Natural killer cell (primary cell): ENCODE results near the gene PDHX. TPM values are rescaled to one million over a fixed set of nuclear protein-coding genes. Genes with fewer than 3 reads are reported as not detected.

Source experiments
- ATAC-seq, 3 donors: fragments of 150-1000 bp in 2 of 3; fragments of 200-7000 bp in 1 of 3; cut with Tn5 transposase; 1 replicate in 1 of 3; 2 replicates in 2 of 3; pipeline ENCODE4 v1.10.0; 2021; ENCODE audit warnings: mild to moderate bottlenecking in 2 of 3, moderate library complexity in 2 of 3
- DNase-seq, 2 donors: peaks; one replicate each; pipeline versions ENCODE4 v3.0.0 to v3.0.0-alpha.2; 2013 to 2021; ENCODE audit warnings: mixed read lengths in 1 of 2
- H3K27ac ChIP-seq: one replicate; pipeline ENCODE4 v1.5.1; 2013; ENCODE audit warnings: mild to moderate bottlenecking, low read length
- H3K27me3 ChIP-seq: one replicate; pipeline ENCODE4 v1.6.1; 2013; ENCODE audit warnings: low read length; ENCODE audit not compliant: control insufficient read depth, insufficient read depth
- H3K36me3 ChIP-seq: one replicate; pipeline ENCODE4 v1.6.1; 2013; ENCODE audit warnings: low read length; ENCODE audit not compliant: control insufficient read depth, insufficient read depth
- H3K4me1 ChIP-seq: one replicate; pipeline ENCODE4 v1.6.1; 2013; ENCODE audit warnings: low read length; ENCODE audit not compliant: control insufficient read depth, insufficient read depth
- H3K4me3 ChIP-seq: one replicate; pipeline ENCODE4 v1.5.1; 2013; ENCODE audit warnings: low read length
- H3K9me3 ChIP-seq: one replicate; pipeline ENCODE4 v1.6.1; 2013; ENCODE audit warnings: low read length; ENCODE audit not compliant: control insufficient read depth, insufficient read depth
- H3K27ac Mint-ChIP-seq, 2 donors: one replicate each; pipeline ENCODE4 v1.8.0; 2022; ENCODE audit warnings: mild to moderate bottlenecking in 2 of 2, mixed read lengths in 2 of 2, moderate library complexity in 1 of 2
- H3K27me3 Mint-ChIP-seq, 2 donors: one replicate each; pipeline ENCODE4 v1.8.0; 2022; ENCODE audit warnings: low read depth in 2 of 2, mixed read lengths in 2 of 2
- H3K36me3 Mint-ChIP-seq: one replicate; pipeline ENCODE4 v1.8.0; 2022; ENCODE audit warnings: mixed read lengths
- H3K4me1 Mint-ChIP-seq, 2 donors: one replicate each; pipeline ENCODE4 v1.8.0; 2022; ENCODE audit warnings: mixed read lengths in 2 of 2
- H3K4me3 Mint-ChIP-seq: one replicate; pipeline ENCODE4 v1.8.0; 2022; ENCODE audit warnings: mild to moderate bottlenecking, moderate library complexity, mixed read lengths
- H3K9me3 Mint-ChIP-seq, 2 donors: one replicate each; pipeline ENCODE4 v1.8.0; 2022; ENCODE audit warnings: mixed read lengths in 2 of 2
- WGBS: methylation state at CpG from one replicate; pipeline ENCODE4 v1.1.7; 2013; ENCODE audit warnings: missing lambda C conversion rate; ENCODE audit not compliant: insufficient coverage; 5-methylcytosine and 5-hydroxymethylcytosine counted together
- intact Hi-C: fragments of 100-400 bp; cut with micrococcal nuclease; formaldehyde crosslinking; loops from one replicate; pipeline ENCODE4 v1.14.2; 2022
- total RNA-seq, 4 donors: library from RNA; stranded (reverse); fragments of 120-200 nt in 1 of 4; gene quantifications; one replicate each; pipeline versions ENCODE4 v1.2.3 to v1.2.4, GENCODE V29; 2013 to 2022
- TF ChIP-seq, protein P1 (sequence below): fragments of 200-600 bp; IDR thresholded peaks from one replicate; pipeline ENCODE4 v1.8.0; 2022; ENCODE audit warnings: antibody characterized with exemption

PDHX gene
- total RNA-seq, 3 donors from 2014 or later (not counting 1 experiment from before 2014, with no cell fraction given), result 18.3 to 27.1 (median 20.9) TPM

DNA sequence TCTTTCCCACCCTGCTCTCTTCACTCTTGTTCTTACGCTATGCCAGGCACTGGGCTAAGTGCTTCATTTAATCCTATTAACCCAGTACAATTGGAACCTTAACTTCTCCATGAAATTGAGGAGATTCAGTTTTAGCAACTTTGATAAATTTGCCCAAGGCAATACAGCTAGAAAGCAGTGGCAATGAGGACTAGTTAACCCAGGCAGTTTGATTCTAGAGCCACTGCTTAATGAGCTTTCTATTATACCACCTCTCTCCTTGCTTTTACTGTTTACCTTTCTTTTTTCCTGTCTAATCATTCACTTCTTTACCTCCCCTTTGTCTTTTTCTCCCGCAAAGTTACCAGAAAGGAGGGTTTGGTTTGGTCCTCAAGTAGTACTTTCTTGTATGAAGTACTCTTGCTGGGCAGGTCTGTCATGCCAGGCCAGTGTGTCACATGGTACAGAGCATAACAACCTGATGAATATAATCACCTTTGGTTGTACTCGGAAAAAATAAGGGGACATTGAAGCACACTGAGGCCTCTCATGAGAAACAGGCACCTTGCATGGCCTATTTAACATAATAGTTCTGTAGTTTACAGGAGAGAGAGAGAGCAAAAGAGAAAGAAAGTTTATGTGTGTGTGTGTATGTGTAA is 70.6 kb downstream of the PDHX start:
- no peaks in the 10 kb centered on the region for H3K27me3 Mint-ChIP-seq
- intact Hi-C loops, result no loop called here
- Histone ChIP-seq H3K9me3 (no peaks in the 10 kb centered on the region), H3K4me3 (no peak overlapping the region), H3K4me1 (no peaks in the 10 kb centered on the region), H3K36me3 (peaks cover 11% of the 10 kb centered on the region), H3K27me3 (no peaks in the 10 kb centered on the region), H3K27ac (no peak overlapping the region)
- no peak overlapping the region for H3K4me3 Mint-ChIP-seq
- H3K4me1 Mint-ChIP-seq, result peaks cover 6 to 9% of the 10 kb centered on the region in 2 donors
- H3K36me3 Mint-ChIP-seq, result peaks cover 17% of the 10 kb centered on the region
- DNase-seq, result no peak
- H3K27ac Mint-ChIP-seq, result no peak overlapping the region
- ATAC-seq, result no peak
- no peaks in the 10 kb centered on the region for H3K9me3 Mint-ChIP-seq
- TF ChIP-seq, protein P1, sequence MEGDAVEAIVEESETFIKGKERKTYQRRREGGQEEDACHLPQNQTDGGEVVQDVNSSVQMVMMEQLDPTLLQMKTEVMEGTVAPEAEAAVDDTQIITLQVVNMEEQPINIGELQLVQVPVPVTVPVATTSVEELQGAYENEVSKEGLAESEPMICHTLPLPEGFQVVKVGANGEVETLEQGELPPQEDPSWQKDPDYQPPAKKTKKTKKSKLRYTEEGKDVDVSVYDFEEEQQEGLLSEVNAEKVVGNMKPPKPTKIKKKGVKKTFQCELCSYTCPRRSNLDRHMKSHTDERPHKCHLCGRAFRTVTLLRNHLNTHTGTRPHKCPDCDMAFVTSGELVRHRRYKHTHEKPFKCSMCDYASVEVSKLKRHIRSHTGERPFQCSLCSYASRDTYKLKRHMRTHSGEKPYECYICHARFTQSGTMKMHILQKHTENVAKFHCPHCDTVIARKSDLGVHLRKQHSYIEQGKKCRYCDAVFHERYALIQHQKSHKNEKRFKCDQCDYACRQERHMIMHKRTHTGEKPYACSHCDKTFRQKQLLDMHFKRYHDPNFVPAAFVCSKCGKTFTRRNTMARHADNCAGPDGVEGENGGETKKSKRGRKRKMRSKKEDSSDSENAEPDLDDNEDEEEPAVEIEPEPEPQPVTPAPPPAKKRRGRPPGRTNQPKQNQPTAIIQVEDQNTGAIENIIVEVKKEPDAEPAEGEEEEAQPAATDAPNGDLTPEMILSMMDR, result no peak
- 96% methylated on average over 3 of the region's 3 CpGs for WGBS

GRCh38 chr11:34987617-34988016 is 71.2 kb downstream of the PDHX start:
- WGBS, result 84% methylated on average over 5 of the region's 5 CpGs
- intact Hi-C loops, result no loop called here
- no peaks in the 10 kb centered on the region for H3K27me3 Mint-ChIP-seq
- Histone ChIP-seq H3K36me3 (peaks cover 11% of the 10 kb centered on the region), H3K4me1 (no peaks in the 10 kb centered on the region), H3K9me3 (no peaks in the 10 kb centered on the region), H3K27me3 (no peaks in the 10 kb centered on the region), H3K4me3 (no peak overlapping the region), H3K27ac (no peak overlapping the region)
- no peak for ATAC-seq
- peaks cover 11% of the 10 kb centered on the region for H3K36me3 Mint-ChIP-seq
- H3K9me3 Mint-ChIP-seq, result no peaks in the 10 kb centered on the region
- H3K27ac Mint-ChIP-seq, result no peak overlapping the region
- H3K4me3 Mint-ChIP-seq, result no peak overlapping the region
- DNase-seq, result no peak
- H3K4me1 Mint-ChIP-seq, result peaks cover 6 to 9% of the 10 kb centered on the region in 2 donors
- TF ChIP-seq, protein P1, result no peak

GRCh38 chr11:34988294-34989255 is 72.2 kb downstream of the PDHX start:
- Histone ChIP-seq H3K36me3 (peaks cover 14% of the 10 kb centered on the region), H3K4me1 (no peaks in the 10 kb centered on the region), H3K27me3 (no peaks in the 10 kb centered on the region), H3K27ac (no peak overlapping the region), H3K9me3 (no peaks in the 10 kb centered on the region), H3K4me3 (no peak overlapping the region)
- TF ChIP-seq, protein P1, result no peak
- Mint-ChIP-seq H3K4me3 (no peak overlapping the region), H3K27me3 (no peaks in the 10 kb centered on the region), H3K27ac (peak overlapping the region in 1 of 2 donors; percentile 14), H3K4me1 (peaks cover 6 to 9% of the 10 kb centered on the region in 2 donors), H3K9me3 (no peaks in the 10 kb centered on the region), H3K36me3 (peaks cover 10% of the 10 kb centered on the region)
- no peak for ATAC-seq
- WGBS, result 62% methylated on average over 4 of the region's 4 CpGs
- DNase-seq, result no peak
- intact Hi-C loops, result no loop called here
